DMS53 (cell line): ENCODE measurements around the gene TPRX2.
"Not testable (repeated sequence)": the region's sequence is repeated elsewhere in the genome, so short reads cannot be mapped to it uniquely, and the experiment has no call there.

Source experiments
- DNase-seq: peaks from one replicate; lab custom pipeline; 2025; lab: John Stamatoyannopoulos, UW

The TPRX2 gene

DNA sequence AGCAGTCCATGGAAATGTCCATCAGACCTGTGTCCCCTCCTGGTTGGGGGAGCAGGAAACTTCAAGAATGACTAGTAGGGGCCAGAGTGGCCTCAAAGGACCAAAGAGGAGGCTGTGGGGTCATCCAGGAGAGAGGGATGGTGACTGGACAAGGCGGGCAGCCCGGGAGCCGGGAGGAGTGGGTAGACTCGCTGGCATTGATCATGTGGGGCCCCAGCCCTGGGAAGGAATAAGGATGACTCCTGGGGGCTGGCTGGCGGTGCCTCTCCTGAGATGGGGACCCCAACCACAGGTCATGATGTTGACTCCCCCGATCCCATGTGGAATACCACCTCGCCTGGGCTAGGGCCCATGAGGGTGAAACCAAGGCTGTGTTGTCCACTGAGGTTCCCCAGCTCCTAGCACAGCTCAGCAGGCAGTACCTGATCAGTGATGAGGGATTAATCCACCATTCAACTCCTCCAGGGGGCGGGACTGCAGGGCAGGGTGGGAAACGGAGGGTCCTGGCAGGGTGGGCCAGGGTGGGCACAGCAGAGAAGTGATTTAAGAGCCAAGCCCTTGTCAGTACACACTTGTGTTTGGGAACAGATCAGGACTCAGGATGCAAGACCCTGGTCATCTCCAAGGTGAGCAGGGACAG lies at the start of gene TPRX2:
TSS of gene TPRX2 (plus strand) at position 590 of the 640 bp plus-strand sequence. CDS start at position 602, 12 bp downstream.
- DNase-seq, result not testable (repeated sequence)

GRCh38 chr19:47813304-47813994 lies 45.6 kb upstream of the TPRX2 start:
- peak; percentile 67 for DNase-seq

- DNase-seq, result no peak
Observed at GRCh38 chr19:47813995-47814328, 45.1 kb upstream of the TPRX2 start.

- DNase-seq, result not testable (repeated sequence)
Observed at GRCh38 chr19:47816270-47816669, 42.8 kb upstream of the TPRX2 start.

GRCh38 chr19:47818221-47818620 lies 40.8 kb upstream of the TPRX2 start:
- not testable (repeated sequence) for DNase-seq

DNA sequence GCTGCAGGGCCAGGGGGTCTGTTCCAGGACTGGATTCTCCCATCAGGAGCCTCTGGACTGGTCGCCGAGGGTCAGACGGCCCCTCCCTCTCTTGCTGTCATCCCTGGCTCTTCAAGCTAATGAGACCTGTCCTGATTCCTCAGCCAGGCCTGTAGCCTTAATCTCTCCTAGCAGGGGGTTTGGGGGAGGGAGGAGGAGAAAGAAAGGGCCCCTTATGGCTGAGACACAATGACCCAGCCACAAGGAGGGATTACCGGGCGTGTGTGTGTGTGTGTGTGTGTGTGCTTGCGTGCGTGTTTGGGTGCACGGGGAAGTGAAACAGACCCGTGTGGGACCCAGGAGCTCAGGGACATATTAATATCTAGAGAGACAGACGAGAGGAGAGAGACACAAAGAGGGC lies 39.2 kb upstream of the TPRX2 start:
- DNase-seq, result no peak

- DNase-seq, result no peak
Observed at GRCh38 chr19:47820410-47820809, 38.6 kb upstream of the TPRX2 start.

- DNase-seq, result no peak
Observed at GRCh38 chr19:47821460-47822020, 37.5 kb upstream of the TPRX2 start, which contains the start of gene CRX. Gene CRX (plus strand): TSS chr19:47821937. CDS start chr19:47834444, 12,507 bp downstream.

DNA sequence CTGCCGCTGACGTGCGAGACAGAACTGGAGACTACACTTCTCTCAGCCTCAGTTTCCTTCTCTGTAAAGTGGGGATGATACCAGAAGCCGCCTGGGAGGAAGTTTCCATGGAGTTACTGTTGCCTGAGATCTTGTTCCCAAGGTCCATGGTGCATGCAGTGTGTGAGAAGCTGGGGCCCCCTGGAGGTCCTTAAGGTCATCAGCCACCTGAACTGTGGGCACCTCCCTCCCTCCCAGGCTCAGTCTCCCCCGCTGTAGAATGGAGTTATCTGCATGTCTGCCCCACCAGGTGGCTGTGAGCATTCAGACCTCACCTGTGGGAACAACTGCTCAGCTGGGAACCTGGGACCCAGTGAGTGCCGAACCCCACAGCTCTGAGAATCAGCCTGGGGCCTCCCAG lies 34.6 kb upstream of the TPRX2 start:
- DNase-seq, result no peak

- DNase-seq, result no peak
Observed at GRCh38 chr19:47826800-47827199, 32.2 kb upstream of the TPRX2 start.

DNA sequence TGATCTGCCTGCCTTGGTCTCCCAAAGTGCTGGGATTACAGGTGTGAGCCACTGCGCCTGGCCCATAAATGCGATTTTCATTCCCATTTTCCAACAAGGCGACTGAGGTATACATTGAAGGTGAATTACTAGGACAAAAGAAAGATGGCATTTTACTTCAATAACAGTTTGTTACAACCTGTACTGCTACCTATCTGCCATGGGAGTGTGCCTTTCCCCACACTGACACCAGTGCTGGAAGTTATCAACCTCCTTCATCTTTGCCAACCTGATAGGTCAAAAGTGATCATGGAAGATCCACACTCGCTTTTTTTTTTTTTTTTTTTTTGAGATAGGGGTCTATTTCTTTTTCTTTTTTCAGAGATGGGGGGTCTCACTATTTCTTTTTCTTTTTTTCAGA lies 26.3 kb upstream of the TPRX2 start:
- no peak for DNase-seq

DNA sequence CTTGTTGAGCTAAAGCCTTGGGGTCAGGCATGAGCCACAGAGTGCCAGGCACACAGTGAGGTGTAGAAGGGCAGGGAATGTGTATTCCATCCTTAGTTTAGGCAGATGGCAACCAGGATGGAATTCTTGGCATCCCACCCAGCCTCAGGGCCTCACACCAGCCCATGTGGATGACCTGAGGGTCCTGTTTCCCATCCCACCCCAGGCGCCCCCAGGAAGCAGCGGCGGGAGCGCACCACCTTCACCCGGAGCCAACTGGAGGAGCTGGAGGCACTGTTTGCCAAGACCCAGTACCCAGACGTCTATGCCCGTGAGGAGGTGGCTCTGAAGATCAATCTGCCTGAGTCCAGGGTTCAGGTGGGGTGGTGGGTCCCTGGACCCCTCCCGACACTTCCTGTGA lies 23.0 kb upstream of the TPRX2 start:
- no peak for DNase-seq

DNA sequence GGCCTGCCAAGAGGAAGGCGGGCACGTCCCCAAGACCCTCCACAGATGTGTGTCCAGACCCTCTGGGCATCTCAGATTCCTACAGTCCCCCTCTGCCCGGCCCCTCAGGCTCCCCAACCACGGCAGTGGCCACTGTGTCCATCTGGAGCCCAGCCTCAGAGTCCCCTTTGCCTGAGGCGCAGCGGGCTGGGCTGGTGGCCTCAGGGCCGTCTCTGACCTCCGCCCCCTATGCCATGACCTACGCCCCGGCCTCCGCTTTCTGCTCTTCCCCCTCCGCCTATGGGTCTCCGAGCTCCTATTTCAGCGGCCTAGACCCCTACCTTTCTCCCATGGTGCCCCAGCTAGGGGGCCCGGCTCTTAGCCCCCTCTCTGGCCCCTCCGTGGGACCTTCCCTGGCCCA lies 19.6 kb upstream of the TPRX2 start:
- DNase-seq, result no peak

GRCh38 chr19:47839913-47840312 lies 19.1 kb upstream of the TPRX2 start:
- DNase-seq, result no peak

- DNase-seq, result no peak
Observed at GRCh38 chr19:47842941-47843340, 16.1 kb upstream of the TPRX2 start.

DNA sequence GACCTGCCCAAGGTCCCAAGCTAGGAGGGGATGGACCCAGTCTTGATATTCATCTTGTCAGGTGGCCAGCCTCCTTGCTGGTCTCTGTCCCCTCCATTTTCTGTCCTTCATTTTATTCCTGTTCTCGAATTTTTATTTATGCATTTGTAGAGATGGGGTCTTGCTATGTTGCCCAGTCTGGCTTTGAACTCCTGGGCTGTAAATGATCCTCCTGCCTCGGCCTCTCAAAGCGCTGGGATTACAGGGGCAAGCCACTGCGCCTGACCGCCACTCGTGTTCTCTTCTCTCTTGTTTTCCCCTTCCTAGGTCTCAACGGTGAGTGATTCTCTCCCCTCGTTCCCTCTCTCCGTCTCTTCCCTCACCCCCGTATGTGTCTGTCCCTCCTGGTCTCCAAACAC lies 10.6 kb upstream of the TPRX2 start:
- DNase-seq, result no peak

- DNase-seq, result no peak
Observed at GRCh38 chr19:47848823-47849473, 10.1 kb upstream of the TPRX2 start.

- no peak for DNase-seq
Observed at GRCh38 chr19:47853003-47853402, 6.0 kb upstream of the TPRX2 start.

DNA sequence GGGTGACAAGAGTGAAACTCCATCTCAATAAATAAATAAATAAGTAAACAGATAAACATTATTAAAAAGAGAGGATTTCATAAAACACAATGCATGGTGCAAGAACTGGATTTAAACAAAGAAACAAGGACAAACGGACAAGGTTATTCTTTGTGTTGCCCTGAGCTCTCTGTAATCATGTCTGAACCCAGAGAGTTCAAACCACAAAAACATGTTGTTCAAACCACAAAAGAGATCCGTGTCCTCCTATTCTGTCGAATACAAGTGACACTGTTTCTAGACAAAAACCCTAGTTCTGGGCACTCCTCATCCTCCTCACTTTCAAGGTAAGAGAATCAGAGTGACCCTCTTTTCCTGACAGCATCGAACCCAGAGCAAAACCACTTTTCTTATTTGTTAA lies 4.6 kb upstream of the TPRX2 start:
- no peak for DNase-seq

DNA sequence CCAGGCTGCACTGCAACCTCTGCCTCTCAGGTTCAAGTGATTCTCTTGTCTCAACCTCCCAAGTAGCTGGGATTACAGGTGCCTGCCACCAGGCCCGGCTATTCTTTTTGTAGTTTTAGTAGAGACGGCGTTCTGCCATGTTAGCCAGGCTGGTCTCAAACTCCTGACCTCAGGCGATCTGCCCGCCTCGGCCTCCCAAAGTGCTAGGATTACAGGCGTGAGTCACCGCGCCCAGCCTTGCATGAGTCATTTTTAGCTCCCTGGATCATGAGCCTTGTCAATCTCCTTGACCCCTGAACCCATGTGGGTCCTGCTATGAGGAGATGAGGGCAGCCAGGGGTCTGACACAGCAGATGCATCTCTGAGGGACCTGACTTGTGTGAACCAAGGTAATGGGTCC lies 804 bp upstream of the TPRX2 start:
- not testable (repeated sequence) for DNase-seq

- DNase-seq, result not testable (repeated sequence)
Observed at GRCh38 chr19:47859838-47860237, 803 bp downstream of the TPRX2 start.

DNA sequence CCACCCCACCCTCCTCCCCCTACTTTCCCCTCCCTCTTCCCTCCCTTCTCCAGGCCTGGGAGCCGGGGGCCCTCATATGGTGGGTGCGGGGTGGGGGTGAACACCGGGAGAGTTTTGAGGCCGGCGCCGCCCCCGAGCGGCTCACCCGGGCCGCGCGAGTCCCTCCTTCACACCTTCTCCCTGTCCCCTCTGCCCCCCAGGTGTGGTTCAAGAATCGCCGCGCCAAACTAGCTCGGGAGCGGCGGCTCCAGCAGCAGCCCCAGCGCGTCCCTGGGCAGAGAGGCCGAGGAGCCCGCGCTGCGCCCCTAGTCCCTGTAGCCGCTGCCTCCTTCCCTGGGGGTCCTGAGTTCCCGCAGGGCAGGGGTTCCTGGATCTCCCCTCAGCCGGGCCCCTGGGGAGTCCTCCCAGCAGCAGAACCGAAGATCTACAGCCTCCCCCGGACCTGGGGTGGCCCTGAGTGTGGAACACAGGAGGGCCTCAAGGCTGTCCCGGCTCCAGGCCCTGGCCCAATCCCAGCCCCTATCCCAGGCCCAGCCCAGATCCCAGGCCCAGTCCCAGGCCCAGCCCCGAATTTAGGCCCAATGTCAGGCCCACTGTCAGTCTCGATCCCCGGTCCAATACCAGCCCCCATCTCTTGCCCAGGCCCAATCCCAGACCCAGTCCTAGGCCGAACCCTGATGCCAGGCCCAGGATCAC lies 1.7 kb downstream of the TPRX2 start:
- no peak for DNase-seq
